NCI-H2227 (cell line): ENCODE results near the gene UPP2.

Experiments used
- DNase-seq: peaks from one replicate; lab custom pipeline; 2025; ENCODE audit not compliant: unreplicated experiment; lab: John Stamatoyannopoulos, UW

Gene UPP2

GRCh38 chr2:158103411-158104012 is 1.8 kb downstream of the UPP2 start:
- no peak for DNase-seq

- no peak for DNase-seq
Observed at GRCh38 chr2:158104903-158105302, 3.2 kb downstream of the UPP2 start.

GRCh38 chr2:158112992-158113391 is 11.3 kb downstream of the UPP2 start:
- no peak for DNase-seq

GRCh38 chr2:158113741-158114295 is 12.1 kb downstream of the UPP2 start:
- DNase-seq: no peak

GRCh38 chr2:158114516-158114915 is 12.8 kb downstream of the UPP2 start:
- DNase-seq: no peak

GRCh38 chr2:158115202-158115767 is 13.6 kb downstream of the UPP2 start:
- peak; percentile 30 for DNase-seq

GRCh38 chr2:158116936-158117335 is 15.3 kb downstream of the UPP2 start:
- DNase-seq: no peak

- no peak for DNase-seq
Observed at GRCh38 chr2:158120102-158120501, 18.4 kb downstream of the UPP2 start.

- DNase-seq: no peak
Observed at GRCh38 chr2:158120664-158121641, 19.3 kb downstream of the UPP2 start.

- DNase-seq: no peak
Observed at GRCh38 chr2:158124896-158125295, 23.2 kb downstream of the UPP2 start.

- no peak for DNase-seq
Observed at GRCh38 chr2:158125756-158126498, 24.3 kb downstream of the UPP2 start.

GRCh38 chr2:158127380-158127804 is 25.7 kb downstream of the UPP2 start:
- no peak for DNase-seq

GRCh38 chr2:158128168-158128973 is 26.7 kb downstream of the UPP2 start:
- no peak for DNase-seq

GRCh38 chr2:158129037-158129436 is 27.4 kb downstream of the UPP2 start:
- no peak for DNase-seq

- DNase-seq: no peak
Observed at GRCh38 chr2:158130832-158131473, 29.3 kb downstream of the UPP2 start.

- DNase-seq: no peak
Observed at GRCh38 chr2:158131483-158131912, 29.8 kb downstream of the UPP2 start.

- DNase-seq: no peak
Observed at GRCh38 chr2:158131919-158132566, 30.4 kb downstream of the UPP2 start.

GRCh38 chr2:158134055-158134454 is 32.4 kb downstream of the UPP2 start:
- no peak for DNase-seq

- DNase-seq: no peak
Observed at GRCh38 chr2:158134655-158135054, 33.0 kb downstream of the UPP2 start.
